Inflammatory macrophage (primary cell): ENCODE data around the gene HNRNPAB.

Source experiments
- DNase-seq, 2 donors: peaks; one replicate each; pipeline ENCODE4 v3.0.0-alpha.2; 2020 to 2022
- total RNA-seq, 18 experiments: gene quantifications; one replicate each; lab custom pipeline; 2026; ENCODE audit warnings: mixed read lengths in 6 of 18, inconsistent platforms in 2 of 18; lab: John Stamatoyannopoulos, UW

HNRNPAB gene
- 52.0 to 146 (median 117) reads per million in 18 experiments for total RNA-seq

- peak; percentile 96 to 97 for DNase-seq
Measured at GRCh38 chr5:178204182-178204934, at the start of gene HNRNPAB. TSS of gene HNRNPAB (plus strand) at chr5:178204533. CDS start at chr5:178204838, 305 bp downstream.

- no peak for DNase-seq
Measured at GRCh38 chr5:178155065-178155464, 49.3 kb upstream of the HNRNPAB start.

DNA sequence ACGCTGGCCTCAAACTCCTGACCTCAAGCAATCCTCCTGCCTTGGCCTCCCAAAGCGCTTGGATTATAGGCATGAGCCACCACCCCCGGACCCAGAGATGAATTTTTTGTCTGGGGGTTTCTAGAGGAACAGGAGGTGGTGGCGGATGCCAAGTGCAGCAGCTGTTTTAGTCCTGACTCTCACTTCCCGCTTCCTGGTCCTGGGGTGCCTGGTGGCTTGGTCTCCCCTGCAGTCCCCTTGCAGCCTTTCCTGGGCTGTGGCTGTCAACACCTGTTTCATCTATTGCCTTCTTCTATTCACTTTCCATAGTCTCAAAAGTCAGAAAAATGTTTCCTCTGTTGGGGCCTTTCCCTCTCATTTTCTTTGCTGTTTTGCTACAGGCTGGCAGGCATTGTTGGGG, 44.2 kb upstream of the HNRNPAB start:
- no peak for DNase-seq

DNA sequence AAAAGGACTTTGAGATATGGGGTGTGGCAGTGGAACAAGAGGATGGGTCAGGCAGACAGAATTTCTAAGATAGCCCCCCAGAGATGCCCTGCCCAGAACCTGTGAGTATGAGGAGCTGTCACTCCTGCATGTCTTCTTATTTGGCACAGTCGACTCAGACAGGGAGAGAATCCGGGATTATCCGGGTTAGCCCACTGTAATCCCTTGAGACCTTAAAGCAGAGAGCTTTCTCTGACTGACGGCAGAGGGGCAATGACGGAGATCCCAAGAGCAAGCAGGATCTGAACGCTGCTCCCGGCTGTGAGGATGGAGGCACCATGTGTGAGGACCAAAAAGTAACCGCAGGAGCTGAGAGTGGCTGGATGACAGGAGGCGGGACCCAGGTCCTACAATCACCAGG, 41.9 kb upstream of the HNRNPAB start:
- DNase-seq: no peak

DNA sequence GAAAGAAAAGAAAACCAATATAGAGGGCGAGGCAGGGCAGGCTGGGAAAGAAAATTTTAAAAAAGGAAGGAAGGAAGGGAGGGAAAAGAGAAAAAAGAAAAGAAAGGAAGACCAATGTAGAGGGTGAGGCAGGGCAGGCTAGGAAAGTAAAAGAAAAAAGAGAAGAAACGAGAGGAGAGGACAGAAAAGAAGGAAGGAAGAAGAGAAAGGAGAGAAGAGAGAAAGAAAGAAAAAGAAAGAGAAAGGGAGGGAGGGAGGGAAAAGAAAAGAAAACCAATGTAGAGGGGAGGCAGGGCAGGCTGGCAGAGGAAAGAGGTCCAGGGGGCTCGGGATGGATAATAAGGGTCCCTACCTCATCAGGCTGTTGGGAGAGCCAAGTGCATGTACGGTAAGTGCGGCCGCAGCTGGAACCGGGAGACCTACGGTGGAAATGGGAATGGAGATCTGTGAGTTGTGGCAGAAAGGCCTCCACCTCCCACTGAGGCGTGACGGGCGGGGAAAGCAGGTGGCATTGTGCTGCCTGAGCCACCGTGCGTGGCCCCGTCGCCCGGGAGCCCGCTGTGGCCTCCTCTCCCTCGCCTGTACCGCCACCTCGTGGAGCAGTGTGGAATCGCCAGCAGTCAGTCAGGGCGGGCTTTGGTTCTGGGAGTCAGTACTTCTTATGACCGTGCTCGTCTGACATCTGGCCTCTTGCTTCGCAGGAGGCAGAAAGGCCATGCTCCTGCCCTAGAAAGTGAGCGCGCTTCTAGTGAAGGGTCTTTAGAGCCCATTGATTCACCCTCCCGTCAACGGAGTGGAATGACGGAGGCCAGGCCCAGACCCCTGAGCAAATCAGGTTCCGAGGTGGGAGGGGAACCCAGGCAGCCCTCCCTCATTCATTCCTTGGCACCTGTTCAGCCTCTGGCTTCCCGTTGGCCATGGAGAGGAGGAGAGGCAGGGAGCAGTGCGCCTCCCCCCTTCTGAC, 40.3 kb upstream of the HNRNPAB start:
- peak; percentile 81 to 88 for DNase-seq

DNA sequence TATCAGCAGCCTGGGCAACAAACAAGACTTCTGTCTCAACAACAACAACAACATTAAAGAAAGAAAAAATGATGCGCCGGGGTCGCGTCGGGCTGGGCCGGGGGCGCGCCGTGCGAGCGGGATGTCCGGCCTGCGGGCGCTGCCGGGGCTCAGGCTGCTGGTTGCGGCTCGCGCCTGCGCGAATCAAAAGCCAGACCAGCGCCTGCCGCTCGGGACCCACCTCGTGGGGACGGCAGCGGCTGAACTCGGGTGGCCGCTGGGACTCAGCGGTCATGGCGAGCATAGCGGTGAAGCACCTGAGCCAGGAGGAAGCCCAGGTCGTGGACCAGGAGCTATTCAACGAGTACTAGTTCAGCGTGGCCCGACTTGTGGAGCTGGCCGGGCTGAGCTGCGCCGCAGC, 38.8 kb upstream of the HNRNPAB start:
- no peak for DNase-seq

DNA sequence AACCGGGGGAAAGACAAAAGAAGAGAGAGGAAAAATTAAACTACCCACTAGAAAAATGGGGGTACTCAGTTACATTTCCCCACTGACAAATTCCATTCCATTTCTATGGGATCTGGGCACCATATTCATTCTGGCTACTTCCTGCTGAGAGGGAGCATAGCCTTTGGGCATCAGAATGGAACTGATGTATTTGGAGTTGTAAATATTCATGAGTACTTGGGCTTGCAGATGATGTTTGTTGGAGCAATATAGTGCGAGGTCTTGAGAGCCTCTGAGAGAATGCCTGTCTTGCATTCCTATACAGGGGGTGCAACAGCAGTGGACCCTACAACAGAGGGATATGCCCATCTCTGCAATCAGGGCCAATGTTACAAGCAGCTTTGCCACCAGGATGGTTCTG, 33.9 kb upstream of the HNRNPAB start:
- DNase-seq: no peak

DNA sequence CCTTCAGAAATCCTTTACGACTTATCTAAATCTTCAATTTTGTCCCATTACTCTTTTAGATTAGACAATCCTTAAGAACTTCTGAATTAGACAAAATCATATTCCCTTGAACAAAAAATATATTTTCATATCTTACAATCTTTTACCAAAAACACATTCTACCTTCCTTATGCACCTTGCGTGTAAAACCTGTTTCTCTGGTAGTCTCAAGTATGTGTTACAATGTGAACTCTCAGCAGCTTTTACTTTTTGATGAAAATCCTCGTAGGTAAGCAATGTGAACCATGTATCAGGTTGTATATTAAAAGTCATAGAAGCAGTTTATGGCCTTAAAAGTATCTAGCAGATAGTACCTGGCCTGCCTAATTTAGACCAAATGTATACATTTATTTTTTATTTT, 29.9 kb upstream of the HNRNPAB start:
- no peak for DNase-seq

DNA sequence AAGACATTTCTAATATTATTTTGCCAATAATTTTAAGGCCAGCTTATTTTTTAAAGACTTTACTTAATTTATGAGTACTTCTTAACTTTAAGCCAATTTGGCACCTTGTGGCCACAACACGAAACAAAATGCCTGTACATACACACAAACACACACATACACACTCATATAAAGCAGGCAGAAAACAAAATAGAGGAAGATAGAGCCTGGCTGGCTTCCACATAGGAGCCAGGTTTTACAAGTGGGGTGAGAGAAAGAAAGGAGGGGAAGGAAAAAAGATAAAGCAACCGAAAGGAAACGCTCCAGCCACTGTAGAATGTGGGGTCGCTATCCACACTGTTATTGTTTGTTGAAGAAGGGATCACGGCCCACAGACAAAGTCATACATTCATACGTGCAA, 27.5 kb upstream of the HNRNPAB start:
- DNase-seq: no peak

- DNase-seq: no peak
Measured at GRCh38 chr5:178177569-178177968, 26.8 kb upstream of the HNRNPAB start.

DNA sequence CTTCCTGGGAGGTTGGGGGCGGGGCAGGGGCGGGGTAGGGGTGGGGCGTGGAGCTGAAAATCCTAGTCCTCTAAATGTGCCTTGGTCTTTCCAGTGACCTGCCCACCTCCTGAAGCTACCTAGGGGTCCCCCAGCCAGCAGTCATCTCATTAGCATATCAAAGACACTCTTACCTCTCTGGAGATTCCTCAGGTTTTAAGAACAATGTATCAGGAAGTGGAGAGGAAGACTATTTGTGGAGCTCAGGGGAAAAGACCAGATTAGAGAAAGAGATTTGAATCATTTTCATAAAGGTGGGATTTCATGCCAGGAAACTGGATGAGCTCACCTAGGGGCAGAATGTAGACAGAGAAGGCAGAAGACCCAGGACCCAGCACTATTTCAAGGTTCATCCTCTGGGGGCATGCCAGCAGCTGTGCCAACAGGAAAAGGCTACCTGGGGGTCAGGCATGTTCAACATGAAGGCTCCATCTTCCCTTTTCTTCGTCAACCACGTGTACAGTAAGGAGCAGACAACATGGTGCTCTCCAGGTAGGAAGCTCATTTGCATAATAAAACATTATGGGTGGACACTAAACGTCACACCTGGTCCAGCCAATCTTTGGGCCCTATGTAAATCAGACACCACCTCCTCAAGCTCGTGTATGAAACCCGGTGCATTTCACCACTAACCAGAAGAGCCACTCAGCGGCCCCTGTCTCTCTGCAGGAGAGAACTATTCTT, 24.0 kb upstream of the HNRNPAB start:
- DNase-seq: no peak

- DNase-seq: peak; percentile 45 to 60
Measured at GRCh38 chr5:178182158-178182876, 22.0 kb upstream of the HNRNPAB start.

DNA sequence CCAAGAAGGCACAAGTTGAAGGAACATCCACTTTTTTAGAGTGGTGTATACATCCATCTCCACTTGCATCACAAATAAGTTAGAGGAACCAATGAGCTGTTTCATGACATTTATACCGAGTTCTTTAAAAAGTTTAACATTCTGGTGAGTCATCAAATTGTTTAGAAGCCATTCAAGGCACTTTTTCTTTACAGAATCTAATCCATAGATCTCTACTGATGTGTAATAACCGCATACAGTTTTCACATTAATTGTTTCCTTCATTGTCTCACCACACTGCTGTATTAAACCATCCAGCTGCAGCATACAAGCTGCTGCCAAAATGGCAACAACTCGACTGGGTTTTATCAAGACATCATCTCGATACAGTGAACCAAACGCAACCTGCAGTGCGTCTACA, 17.9 kb upstream of the HNRNPAB start:
- DNase-seq: peak; percentile 16 to 55

DNA sequence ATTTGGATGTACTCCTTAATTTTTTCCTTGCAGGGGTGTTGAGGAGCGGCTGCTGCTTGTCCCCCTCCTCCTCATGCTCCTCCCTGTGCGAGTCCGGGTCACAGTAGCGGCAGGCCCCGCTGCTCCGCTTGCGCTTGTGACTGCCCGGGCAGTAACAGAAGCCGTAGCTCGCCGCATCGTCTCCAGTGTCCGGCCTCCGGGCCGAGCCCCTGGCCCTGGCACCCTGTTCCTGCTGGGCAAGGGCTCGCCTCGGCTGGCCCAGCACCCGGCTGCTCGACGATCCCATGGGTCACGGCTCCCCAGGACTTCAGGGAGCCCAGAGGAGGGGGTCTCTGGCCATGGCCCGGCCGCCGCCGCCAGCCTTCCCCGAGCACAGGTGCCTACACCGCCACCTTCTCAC, 17.3 kb upstream of the HNRNPAB start, which contains the start of gene GMCL2:
Gene GMCL2 (minus strand): TSS at position 358 of the 400 bp plus-strand sequence. CDS start 72 bp downstream, at position 286.
- no peak for DNase-seq

- no peak for DNase-seq
Measured at GRCh38 chr5:178189433-178189832, 14.9 kb upstream of the HNRNPAB start.

DNA sequence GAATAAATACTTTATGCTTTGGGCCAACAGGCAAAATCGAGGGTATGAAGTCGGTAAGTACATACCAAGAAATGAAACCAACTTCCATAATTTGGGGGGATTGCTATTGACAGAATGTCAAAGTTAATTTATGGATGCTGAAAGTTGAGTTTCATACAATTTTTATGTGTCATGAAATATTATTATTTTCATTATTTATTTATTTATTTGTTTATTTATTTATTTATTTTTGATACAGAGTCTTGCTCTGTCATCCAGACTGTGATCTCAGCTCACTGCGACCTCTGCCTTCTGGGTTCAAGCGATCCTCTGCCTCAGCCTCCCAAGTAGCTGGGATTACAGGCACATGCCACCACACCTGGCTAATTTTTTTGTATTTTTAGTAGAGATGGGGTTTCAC, 12.7 kb upstream of the HNRNPAB start:
- DNase-seq: no peak

DNA sequence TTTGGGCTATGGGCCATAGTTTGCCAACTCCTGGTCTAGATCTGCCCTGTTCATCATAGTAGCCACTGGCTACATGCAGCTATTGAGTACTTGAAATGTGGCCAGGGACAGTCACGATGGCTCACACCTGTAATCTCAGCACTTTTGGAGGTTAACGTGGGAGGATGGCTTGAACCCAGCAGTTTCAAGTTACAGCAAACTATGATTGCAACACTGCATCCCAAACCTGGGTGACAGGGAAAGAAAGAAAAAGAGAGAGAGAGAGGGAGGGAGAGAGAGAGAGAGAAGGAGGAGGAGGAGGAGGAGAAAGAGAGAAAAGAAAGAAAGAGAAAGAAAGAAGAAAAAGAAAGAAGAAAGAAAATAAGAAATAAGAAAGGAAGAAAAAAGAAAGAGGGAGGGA, 12.1 kb upstream of the HNRNPAB start:
- DNase-seq: no peak

DNA sequence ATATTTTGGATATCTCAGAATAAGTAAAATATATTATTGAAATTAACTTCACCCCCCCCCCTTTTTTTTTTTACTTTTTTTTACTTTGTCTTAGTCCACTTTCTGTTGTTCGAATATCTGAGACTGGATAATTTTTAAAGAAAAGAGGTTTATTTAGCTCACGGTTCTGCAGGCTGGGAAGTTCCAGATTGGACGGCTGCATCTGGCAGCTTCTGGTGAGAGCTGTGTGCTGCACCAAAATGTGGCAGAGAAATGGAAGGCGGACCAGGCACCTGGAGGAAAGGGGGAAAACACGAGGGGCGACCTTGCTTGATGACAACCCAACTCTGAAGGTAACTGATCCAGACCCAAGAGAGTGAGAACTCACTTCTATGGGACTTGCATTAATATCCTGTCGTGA, 11.5 kb upstream of the HNRNPAB start:
- DNase-seq: no peak

DNA sequence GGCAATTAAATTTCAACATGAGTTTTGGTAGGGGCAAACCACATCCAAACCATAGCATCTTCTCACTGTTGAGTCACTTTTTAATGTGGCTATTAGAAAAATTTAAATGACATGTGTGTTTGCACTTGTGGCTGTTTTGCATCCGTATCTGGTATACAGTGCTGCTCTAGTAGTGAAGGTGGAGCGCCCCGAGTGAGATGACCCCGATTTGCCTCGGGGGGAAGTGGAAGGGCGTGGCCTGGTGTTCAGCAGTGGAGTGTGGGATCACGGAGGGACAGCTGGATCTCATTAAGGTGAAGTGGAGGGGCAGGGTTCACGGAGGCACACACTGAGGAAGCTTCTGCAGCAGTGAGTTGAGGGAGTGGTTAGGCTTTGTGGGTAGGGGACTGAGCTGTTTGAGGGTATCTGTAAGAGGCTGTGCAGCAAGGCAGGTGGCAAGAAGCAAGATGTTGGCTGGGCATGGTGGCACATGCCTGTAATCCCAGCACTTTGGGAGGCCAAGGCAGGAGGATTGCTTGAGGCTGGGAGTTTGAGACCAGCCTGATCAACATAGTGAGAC, 11.0 kb upstream of the HNRNPAB start:
- no peak for DNase-seq

GRCh38 chr5:178194026-178194425, 10.3 kb upstream of the HNRNPAB start:
- DNase-seq: peak; percentile 28 to 54

DNA sequence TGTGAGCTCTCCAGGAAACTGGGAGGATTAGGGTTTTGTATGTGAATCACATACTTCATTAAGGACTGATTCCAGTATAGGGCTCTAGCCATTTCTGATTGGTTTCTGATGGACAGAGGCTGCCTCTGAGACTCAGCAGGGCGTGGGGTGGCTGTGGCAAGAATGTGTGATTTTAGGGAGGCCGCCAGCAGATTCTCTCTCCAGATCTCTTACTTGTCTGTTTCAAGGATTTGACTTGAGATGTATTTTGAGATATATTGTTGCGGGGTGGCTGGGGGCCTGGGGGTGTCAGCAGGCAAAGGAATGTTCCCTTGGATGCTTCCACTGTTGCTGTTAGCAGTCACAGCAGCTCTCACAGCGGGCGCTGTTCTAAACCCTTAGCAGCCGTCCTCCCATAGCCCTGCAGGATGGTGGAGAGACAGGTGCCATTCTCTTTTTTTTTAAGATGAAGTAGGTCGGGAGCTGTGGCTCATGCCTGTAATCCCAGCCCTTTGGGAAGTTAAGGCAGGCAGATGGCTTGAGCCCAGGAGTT, 8.0 kb upstream of the HNRNPAB start:
- no peak for DNase-seq
